ENCODE measurements around the gene MYO9B.

GRCh38 chr19:17148130-17148529, 72.6 kb downstream of the MYO9B start:
- TF ChIP-seq POLR2A (IDR thresholded peaks at IDR 0.05; ENCODE audit: low read depth, low read length), result no peak
- no peak for TF ChIP-seq TAF1 (IDR thresholded peaks at IDR 0.05; ENCODE audit: borderline replicate concordance, low read depth, low read length)
